ENCODE measurements around the gene NEMP1. TPM values are rescaled to one million over a fixed set of nuclear protein-coding genes. Genes with fewer than 3 reads are reported as not detected.

NEMP1 gene
- total RNA-seq, 2 experiments from 2014 or later: 76.1 to 80.6 TPM

DNA sequence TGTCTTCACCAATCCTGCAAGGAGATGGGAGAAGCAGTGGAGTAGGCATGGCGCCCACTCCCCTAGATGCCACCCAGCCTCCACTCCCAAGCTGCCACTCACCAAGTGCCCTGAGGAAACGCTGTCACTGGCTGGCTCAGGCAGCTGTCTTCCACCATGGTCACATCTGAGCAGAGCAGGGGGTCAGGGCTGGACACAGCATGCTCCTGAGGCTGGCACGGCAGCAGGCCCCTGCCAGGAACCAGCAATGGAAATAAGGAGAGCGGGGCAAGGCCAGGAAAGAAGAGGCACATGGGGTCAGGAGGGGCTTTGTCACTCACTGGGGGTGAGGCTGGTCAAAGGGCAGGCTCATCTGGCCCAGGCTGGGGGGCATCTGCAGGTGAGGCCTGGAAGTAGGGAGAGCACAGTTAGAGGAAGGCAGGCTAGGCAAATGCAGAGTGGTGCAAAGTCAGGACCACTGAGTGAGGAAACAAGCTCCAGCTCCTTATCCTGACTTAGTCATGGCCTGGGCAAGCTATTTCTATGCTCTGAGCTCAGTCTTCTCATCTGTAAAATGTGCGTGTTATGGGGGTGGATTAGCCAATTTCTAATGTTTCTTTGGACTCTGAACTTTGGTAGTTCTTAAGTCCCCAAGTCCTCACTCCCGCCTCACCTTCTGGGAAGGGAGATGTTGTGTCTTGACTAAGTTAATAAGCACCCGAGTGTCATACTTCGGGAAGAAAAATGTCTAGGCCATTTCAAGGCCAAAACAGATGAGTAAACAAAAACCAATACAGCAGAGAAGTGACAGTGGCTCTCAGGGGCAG lies 18.4 kb upstream of the NEMP1 start:
- H3K4me3 Mint-ChIP-seq: no peak overlapping the region
- H3K36me3 Mint-ChIP-seq (ENCODE audit: low read depth): peaks cover 66% of the 10 kb centered on the region
- peak overlapping the region; percentile 92 for H3K27ac Mint-ChIP-seq
- ATAC-seq (no peak), DNase-seq (no peak)
- intact Hi-C loops (cut with micrococcal nuclease): no loop called here
- H3K4me1 Mint-ChIP-seq (ENCODE audit: low read depth): peaks cover 72% of the 10 kb centered on the region
- TF ChIP-seq, protein P1, sequence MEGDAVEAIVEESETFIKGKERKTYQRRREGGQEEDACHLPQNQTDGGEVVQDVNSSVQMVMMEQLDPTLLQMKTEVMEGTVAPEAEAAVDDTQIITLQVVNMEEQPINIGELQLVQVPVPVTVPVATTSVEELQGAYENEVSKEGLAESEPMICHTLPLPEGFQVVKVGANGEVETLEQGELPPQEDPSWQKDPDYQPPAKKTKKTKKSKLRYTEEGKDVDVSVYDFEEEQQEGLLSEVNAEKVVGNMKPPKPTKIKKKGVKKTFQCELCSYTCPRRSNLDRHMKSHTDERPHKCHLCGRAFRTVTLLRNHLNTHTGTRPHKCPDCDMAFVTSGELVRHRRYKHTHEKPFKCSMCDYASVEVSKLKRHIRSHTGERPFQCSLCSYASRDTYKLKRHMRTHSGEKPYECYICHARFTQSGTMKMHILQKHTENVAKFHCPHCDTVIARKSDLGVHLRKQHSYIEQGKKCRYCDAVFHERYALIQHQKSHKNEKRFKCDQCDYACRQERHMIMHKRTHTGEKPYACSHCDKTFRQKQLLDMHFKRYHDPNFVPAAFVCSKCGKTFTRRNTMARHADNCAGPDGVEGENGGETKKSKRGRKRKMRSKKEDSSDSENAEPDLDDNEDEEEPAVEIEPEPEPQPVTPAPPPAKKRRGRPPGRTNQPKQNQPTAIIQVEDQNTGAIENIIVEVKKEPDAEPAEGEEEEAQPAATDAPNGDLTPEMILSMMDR (IDR thresholded peaks at IDR 0.05): no peak
- POLR2A ChIA-PET: interaction anchor here (1.0 to 18.7 kb wide), 5 partner anchors 2 to 34 kb away, joined by 4 to 417 read pairs (median 155); partner anchors contain the start of genes NAB2, NEMP1 and STAT6
- no peaks in the 10 kb centered on the region for H3K27me3 Mint-ChIP-seq
- H3K9me3 Mint-ChIP-seq: no peaks in the 10 kb centered on the region
- CTCF ChIA-PET: interaction anchor here (1.1 to 12.4 kb wide), 4 partner anchors 11 to 117 kb away, joined by 3 to 193 read pairs (median 85); partner anchors contain the start of gene STAT6

DNA sequence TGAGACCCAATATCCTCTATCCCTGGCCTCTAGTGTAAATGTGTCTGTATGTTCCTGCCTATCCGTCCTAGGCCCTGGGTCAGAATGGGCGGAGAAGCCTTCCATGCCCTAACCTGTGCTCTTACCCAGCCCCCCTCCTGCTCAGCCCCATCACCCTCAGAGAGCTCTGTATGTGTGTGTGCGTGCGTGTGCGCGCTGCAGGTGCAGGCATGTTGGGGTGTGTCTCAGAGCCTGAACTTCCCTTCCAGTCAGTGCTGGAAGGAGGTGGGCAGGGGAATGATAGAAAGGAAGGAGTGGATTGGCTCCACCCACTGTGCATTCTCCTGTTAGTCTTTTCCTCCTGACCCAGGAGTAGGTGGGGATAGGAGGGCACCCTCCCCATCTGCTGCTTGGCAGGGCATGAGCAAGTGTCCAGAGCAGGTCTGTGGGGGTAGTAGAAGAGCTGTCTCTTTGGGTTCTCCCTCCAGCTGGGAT lies 17.5 kb upstream of the NEMP1 start:
- H3K4me3 Mint-ChIP-seq: no peak overlapping the region
- H3K9me3 Mint-ChIP-seq: no peaks in the 10 kb centered on the region
- no peaks in the 10 kb centered on the region for H3K27me3 Mint-ChIP-seq
- no peak for DNase-seq
- intact Hi-C loops (cut with micrococcal nuclease): no loop called here
- TF ChIP-seq, protein P1 (IDR thresholded peaks at IDR 0.05): no peak
- ChIA-PET POLR2A (interaction anchor here (1.0 to 18.7 kb wide), 7 partner anchors 1 to 94 kb away, joined by 3 to 417 read pairs (median 104); partner anchors contain the start of genes NAB2, NEMP1 and STAT6), CTCF (interaction anchor here (1.0 to 12.4 kb wide), 4 partner anchors 12 to 118 kb away, joined by 3 to 193 read pairs (median 86); partner anchors contain the start of gene STAT6)
- ATAC-seq: no peak
- peaks cover 70% of the 10 kb centered on the region for H3K36me3 Mint-ChIP-seq (ENCODE audit: low read depth)
- H3K4me1 Mint-ChIP-seq (ENCODE audit: low read depth): peaks cover 77% of the 10 kb centered on the region
- peak overlapping the region; percentile 92 for H3K27ac Mint-ChIP-seq

DNA sequence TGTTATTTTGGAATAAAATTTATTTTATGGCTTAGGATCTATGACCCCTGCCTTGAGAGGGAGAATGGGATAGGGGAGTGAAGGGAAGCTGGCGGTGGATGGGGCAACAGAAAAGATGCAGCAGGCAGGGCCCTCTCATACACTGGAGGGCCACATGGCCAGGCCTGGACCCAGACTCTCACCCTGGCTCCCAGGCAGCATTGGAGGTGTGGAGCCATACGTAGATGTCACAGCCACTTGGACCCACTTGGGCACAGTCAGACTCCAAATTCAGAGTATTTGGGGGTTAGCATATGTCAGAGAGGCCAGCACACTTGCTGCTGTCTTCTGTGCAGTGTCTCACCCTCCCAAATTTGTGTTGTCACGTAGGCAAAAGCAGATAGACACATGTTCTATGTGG lies 16.8 kb upstream of the NEMP1 start:
- H3K4me1 Mint-ChIP-seq (ENCODE audit: low read depth): peaks cover 83% of the 10 kb centered on the region
- no peaks in the 10 kb centered on the region for H3K27me3 Mint-ChIP-seq
- H3K27ac Mint-ChIP-seq: peak overlapping the region; percentile 92
- H3K9me3 Mint-ChIP-seq: no peaks in the 10 kb centered on the region
- TF ChIP-seq, protein P1 (IDR thresholded peaks at IDR 0.05): no peak
- peaks cover 76% of the 10 kb centered on the region for H3K36me3 Mint-ChIP-seq (ENCODE audit: low read depth)
- DNase-seq: no peak
- intact Hi-C loops (cut with micrococcal nuclease): no loop called here
- ATAC-seq: no peak
- no peak overlapping the region for H3K4me3 Mint-ChIP-seq
- POLR2A ChIA-PET: interaction anchor here (0.6 to 18.7 kb wide), 5 partner anchors 9 to 265 kb away, joined by 3 to 417 read pairs (median 104); partner anchors contain the start of genes NEMP1 and STAT6
- CTCF ChIA-PET: interaction anchor here (1.0 to 12.4 kb wide), 3 partner anchors 13 to 23 kb away, joined by 5 to 193 read pairs (median 167); partner anchors contain the start of gene STAT6

DNA sequence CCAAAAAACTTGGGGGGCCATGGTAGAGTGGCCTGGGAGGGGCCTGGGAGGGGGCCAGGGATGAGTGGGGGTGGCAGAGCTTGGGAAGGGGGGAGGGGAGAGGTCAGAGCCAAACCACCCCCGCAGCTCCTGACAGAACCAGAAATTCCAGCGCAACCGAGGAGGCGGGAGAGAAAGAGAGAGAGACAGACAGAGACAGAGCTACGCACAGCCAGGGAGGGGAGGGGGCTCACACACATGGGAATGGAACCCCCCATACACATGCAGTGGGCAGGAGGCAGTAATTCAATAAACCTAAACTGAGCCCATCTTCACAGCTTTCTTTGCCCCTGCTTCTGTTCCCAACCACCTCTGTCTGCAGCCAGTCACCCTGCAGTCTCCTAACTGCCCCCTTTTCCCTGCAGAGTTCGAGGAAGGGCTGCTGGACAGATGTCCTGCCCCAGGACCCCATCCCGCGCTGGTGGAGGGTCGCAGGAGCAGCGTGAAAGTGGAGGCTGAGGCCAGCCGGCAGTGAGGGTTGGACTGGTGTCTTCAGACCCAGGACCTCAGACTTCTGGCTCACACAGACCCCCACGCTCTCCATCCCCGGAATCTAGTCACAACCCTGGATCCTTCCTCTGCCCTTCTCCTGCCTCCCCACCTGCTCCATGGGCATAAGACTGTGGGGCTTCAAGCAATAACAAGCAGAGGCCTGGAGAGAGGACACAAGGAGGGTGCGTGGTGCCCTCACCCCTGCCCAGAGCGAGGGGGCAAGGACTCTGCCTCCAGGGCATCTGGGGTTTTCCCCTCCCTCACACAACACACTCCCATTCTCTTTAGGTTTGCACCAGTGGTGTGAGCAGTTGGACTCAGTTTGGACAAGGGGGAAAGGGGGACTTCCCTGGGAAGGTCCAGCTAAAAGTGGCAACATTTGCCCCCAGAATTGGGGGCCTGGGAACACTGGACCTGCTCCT lies 15.9 kb upstream of the NEMP1 start:
- H3K4me1 Mint-ChIP-seq (ENCODE audit: low read depth): peaks cover 82% of the 10 kb centered on the region

More for the DNA sequence above, 15.9 kb upstream of the NEMP1 start:
- Mint-ChIP-seq H3K36me3 (ENCODE audit: low read depth) (peaks cover 75% of the 10 kb centered on the region), H3K27me3 (no peaks in the 10 kb centered on the region), H3K27ac (peak overlapping the region; percentile 92), H3K9me3 (no peaks in the 10 kb centered on the region), H3K4me3 (peak overlapping the region; percentile 82)
- ATAC-seq: no peak
- DNase-seq: no peak
- POLR2A ChIA-PET: interaction anchor here (0.6 to 18.7 kb wide), 8 partner anchors 10 to 266 kb away, joined by 3 to 417 read pairs (median 6); partner anchors contain the start of genes NEMP1 and STAT6
- intact Hi-C loops (cut with micrococcal nuclease): no loop called here
- TF ChIP-seq, protein P1 (IDR thresholded peaks at IDR 0.05): no peak
- CTCF ChIA-PET: interaction anchor here (0.7 to 12.4 kb wide), 11 partner anchors 10 to 107 kb away, joined by 3 to 193 read pairs (median 7); partner anchors contain the start of genes NEMP1 and STAT6
